OCI-LY3 (cell line): ENCODE data around the gene CCNJL.

Source experiments
- EZH2phosphoT487 ChIP-seq: fragments of 200-600 bp; shearing (Covaris generic); IDR thresholded peaks from 2 replicates; pipeline ENCODE4 v1.6.1; 2018; ENCODE audit warnings: antibody characterized with exemption, mixed run types, low read depth
- TF ChIP-seq, protein P1 (sequence below): fragments of 200-600, 300-600 bp; sonication (generic); IDR thresholded peaks from 2 replicates; pipeline ENCODE4 v1.5.1; 2014; ENCODE audit warnings: antibody characterized with exemption, low read length, low read depth

GRCh38 chr5:160310552-160311295, 1.6 kb downstream of the CCNJL start:
- TF ChIP-seq, protein P1, sequence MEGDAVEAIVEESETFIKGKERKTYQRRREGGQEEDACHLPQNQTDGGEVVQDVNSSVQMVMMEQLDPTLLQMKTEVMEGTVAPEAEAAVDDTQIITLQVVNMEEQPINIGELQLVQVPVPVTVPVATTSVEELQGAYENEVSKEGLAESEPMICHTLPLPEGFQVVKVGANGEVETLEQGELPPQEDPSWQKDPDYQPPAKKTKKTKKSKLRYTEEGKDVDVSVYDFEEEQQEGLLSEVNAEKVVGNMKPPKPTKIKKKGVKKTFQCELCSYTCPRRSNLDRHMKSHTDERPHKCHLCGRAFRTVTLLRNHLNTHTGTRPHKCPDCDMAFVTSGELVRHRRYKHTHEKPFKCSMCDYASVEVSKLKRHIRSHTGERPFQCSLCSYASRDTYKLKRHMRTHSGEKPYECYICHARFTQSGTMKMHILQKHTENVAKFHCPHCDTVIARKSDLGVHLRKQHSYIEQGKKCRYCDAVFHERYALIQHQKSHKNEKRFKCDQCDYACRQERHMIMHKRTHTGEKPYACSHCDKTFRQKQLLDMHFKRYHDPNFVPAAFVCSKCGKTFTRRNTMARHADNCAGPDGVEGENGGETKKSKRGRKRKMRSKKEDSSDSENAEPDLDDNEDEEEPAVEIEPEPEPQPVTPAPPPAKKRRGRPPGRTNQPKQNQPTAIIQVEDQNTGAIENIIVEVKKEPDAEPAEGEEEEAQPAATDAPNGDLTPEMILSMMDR: no peak
- TF ChIP-seq EZH2phosphoT487: no peak
